ENCODE measurements around the gene CHMP2B.
A peak's percentile ranks its signal among the peaks of the same experiment; 100 is the strongest.

CHMP2B gene

DNA sequence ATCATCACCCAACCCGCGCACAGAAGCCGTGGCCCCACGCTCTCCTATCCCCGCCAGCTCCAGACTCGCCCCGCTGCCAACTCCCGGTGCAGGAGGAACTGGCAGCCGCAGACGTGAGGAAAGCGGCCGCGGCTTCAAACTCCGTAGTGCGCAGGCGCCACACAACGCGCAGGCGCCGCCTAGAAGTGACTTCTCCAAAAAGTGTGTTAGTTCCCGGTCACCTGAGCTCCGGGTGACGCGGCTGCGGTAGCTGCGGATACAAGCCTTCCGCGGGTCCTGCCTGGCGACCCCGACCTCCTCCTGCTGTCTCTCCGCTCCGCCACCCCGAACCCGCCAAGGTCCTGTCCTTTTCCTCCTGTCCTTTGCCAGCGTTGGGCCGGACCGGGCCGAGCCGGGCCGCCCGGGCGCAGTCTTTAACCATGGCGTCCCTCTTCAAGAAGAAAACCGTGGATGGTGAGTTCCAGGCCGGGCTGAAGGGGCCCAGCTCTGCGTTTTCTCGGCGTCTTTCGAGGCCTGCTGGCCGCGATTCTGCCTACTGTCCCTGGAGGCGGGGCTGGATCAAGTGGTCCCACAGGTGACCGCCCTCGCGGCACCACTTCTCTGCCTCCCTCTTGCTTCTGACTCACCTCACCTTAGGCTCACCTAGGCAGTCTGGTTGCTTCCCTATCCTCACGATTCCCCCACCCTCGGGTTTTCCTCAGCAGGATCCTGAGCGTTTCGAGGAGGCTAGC, at the start of gene CHMP2B:
TSS of gene CHMP2B (plus strand) at position 206 of the 731 bp plus-strand sequence. CDS start at position 420, 214 bp downstream.
- TF ChIP-seq, protein P1, sequence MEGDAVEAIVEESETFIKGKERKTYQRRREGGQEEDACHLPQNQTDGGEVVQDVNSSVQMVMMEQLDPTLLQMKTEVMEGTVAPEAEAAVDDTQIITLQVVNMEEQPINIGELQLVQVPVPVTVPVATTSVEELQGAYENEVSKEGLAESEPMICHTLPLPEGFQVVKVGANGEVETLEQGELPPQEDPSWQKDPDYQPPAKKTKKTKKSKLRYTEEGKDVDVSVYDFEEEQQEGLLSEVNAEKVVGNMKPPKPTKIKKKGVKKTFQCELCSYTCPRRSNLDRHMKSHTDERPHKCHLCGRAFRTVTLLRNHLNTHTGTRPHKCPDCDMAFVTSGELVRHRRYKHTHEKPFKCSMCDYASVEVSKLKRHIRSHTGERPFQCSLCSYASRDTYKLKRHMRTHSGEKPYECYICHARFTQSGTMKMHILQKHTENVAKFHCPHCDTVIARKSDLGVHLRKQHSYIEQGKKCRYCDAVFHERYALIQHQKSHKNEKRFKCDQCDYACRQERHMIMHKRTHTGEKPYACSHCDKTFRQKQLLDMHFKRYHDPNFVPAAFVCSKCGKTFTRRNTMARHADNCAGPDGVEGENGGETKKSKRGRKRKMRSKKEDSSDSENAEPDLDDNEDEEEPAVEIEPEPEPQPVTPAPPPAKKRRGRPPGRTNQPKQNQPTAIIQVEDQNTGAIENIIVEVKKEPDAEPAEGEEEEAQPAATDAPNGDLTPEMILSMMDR (IDR thresholded peaks at IDR 0.05; ENCODE audit: low read depth, low read length): no peak
- peak; percentile 80 for DNase-seq (ENCODE audit: extremely low read depth, low read depth)

DNA sequence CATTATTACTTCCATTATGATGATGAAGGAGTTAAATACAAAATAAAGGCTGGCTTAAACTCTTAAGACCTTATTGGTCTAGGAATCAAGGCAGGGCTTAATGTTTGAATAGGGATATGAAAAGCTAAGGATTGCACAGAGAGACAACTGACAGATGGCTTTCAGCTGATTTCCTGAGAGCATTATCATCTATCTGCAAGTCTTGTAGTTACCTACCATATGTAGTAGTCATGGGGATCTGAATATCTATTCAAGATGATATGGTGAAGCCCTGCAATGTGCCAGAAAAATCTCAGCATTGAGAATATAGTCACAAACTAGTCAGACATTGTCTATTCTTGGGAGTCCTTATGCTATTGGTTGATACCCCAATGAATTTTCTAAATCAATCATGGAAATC, 47.5 kb upstream of the CHMP2B start:
- TF ChIP-seq, protein P1 (IDR thresholded peaks at IDR 0.05; ENCODE audit: low read depth, low read length): no peak
- no peak for DNase-seq (ENCODE audit: extremely low read depth, low read depth)

DNA sequence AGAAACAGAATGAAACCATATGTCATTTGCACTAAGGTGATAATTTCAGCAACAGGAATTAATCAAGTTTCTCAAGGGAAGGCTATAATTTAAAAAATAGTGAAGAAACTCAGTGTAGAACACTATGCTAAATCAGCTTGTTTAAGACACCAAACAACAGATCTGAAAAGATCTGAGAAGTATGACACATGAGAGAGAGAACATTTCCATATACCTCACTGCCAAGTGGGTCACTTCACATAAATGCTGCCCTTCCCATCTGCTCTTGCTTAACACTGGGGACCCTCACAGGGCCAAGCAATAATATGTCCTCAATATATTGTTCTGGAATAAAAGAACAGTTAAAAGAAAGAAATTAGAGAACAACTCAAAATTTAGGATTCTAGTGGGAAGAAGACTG, 45.6 kb upstream of the CHMP2B start:
- TF ChIP-seq, protein P1 (IDR thresholded peaks at IDR 0.05; ENCODE audit: low read depth, low read length): no peak
- no peak for DNase-seq (ENCODE audit: extremely low read depth, low read depth)

DNA sequence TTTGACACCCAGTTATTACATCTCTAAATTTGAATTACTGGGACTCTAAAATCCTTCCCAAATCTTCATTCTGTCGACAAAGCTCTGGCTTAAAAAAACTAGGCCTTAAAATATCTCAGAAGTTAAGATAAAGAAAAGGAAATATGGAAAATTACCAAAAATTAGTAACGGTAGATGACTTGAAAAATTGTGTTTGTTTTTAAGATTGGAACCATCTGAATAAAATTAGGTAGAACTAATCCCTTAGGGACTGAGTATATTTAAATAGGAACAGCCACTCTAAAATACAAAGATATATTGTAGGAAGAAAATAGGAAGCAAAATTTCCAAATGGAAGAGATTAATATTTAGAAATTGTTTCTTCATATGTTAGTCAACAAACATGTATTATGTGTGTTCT, 45.1 kb upstream of the CHMP2B start:
- TF ChIP-seq, protein P1 (IDR thresholded peaks at IDR 0.05; ENCODE audit: low read depth, low read length): no peak
- DNase-seq (ENCODE audit: extremely low read depth, low read depth): no peak

DNA sequence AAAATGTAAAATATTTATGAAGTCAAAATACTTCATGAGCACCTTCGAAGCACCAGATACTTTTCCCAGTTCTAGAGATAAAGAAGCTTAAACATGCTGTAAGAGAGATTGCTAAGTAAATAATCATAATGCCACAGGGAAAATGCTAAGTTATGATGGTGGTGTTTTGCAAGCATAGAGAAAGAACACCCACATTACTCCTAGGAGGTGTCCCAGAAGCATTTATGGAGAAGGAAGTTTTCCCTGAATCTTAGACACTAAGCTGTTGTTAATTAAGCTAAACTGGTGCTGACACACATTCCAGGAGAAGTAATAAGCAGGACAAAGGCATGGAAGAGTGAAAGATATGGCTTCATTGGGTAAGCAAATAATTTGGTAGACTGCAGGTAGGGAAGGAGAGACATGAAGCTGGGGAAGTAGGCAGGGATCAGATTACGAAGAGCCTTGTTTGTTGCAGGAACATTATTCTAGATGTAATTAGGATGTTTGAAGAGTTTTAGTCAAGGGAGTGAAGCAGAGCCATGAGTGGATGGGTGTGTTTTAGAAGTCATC, 40.4 kb upstream of the CHMP2B start:
- TF ChIP-seq, protein P1 (IDR thresholded peaks at IDR 0.05; ENCODE audit: low read depth, low read length): no peak
- no peak for DNase-seq (ENCODE audit: extremely low read depth, low read depth)

DNA sequence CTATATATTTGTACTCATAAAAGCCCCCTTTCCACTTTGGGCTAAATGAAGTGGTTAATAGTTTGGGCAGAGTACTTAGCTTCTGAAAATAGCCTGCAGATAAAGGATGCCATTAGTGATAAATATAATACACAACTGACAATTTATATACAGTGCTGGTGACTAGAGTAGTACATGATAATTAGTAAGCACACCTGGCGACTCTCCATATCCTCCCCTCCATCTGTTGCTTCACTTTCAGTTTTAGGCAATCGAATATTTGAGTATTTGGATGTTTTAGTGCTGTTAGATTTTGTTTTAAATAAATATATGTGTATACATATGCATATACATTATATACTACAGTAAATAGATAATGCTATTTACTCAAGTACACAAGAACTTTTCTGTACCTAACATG, 35.9 kb upstream of the CHMP2B start:
- no peak for DNase-seq (ENCODE audit: extremely low read depth, low read depth)
- TF ChIP-seq, protein P1 (IDR thresholded peaks at IDR 0.05; ENCODE audit: low read depth, low read length): no peak

DNA sequence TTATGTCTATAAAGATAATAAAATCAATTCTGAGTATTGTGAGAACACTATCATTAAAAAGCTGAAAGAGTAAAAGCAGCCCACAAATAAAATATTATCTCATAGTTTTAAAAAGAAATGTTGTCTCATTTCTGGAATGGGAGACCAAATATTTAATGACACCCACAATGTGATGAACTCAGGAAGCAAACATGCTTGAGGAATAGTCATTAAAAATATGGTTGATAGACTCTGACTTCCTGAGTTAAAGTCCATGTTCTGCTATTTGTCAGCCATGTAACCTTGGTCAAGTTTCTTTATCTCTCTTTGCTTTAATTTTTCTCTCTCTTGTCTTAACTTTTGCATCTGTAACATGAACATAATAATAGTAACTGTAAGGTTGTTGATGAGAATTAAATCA, 35.5 kb upstream of the CHMP2B start:
- TF ChIP-seq, protein P1 (IDR thresholded peaks at IDR 0.05; ENCODE audit: low read depth, low read length): no peak
- DNase-seq (ENCODE audit: extremely low read depth, low read depth): no peak

All from AG09319 (cell line).